Activated CD8-positive, alpha-beta T cell treated with anti-CD3 and anti-CD28 coated beads for 36 hours (primary cell): ENCODE results near the gene POC5. TPM values are rescaled to one million over a fixed set of nuclear protein-coding genes. Genes with fewer than 3 reads are reported as not detected.

Source experiments
- ATAC-seq: fragments of 200-7000 bp; cut with Tn5 transposase; one replicate; pipeline ENCODE4 v1.10.0; 2021; ENCODE audit warnings: mild to moderate bottlenecking, moderate library complexity
- CTCF ChIA-PET: fragments of 350-600 bp; sonication (Branson Sonifier 250); formaldehyde crosslinking; loops from one replicate; lab custom pipeline; 2021; ENCODE audit warnings: antibody characterized with exemption; lab: Charles Lee
- POLR2A ChIA-PET: fragments of 350-600 bp; sonication (Branson Sonifier 250); formaldehyde crosslinking; loops from one replicate; lab custom pipeline; 2021; ENCODE audit warnings: antibody characterized with exemption; lab: Charles Lee
- DNase-seq: peaks from one replicate; pipeline ENCODE4 v3.0.0-alpha.2; 2020
- H3K27ac Mint-ChIP-seq: one replicate; pipeline ENCODE4 v1.8.0; 2021; ENCODE audit warnings: mild to moderate bottlenecking, mixed read lengths
- H3K27me3 Mint-ChIP-seq: one replicate; pipeline ENCODE4 v1.8.0; 2021; ENCODE audit warnings: mixed read lengths
- H3K36me3 Mint-ChIP-seq: one replicate; pipeline ENCODE4 v1.8.0; 2021; ENCODE audit warnings: low read depth, mixed read lengths
- H3K4me1 Mint-ChIP-seq: one replicate; pipeline ENCODE4 v1.8.0; 2021; ENCODE audit warnings: low read depth, mixed read lengths
- H3K4me3 Mint-ChIP-seq: one replicate; pipeline ENCODE4 v1.8.0; 2021; ENCODE audit warnings: mild to moderate bottlenecking, moderate library complexity, mixed read lengths
- H3K9me3 Mint-ChIP-seq: one replicate; pipeline ENCODE4 v1.8.0; 2021; ENCODE audit warnings: mixed read lengths
- intact Hi-C: fragments of 100-400 bp; cut with micrococcal nuclease; formaldehyde crosslinking; loops from one replicate; pipeline ENCODE4 v1.10.0; 2022
- total RNA-seq, 2 experiments: library from RNA; stranded (reverse); gene quantifications; one replicate each; pipeline ENCODE4 v1.2.3, GENCODE V29; 2021
- TF ChIP-seq, protein P1 (sequence below): fragments of 200-600 bp; IDR thresholded peaks from one replicate; pipeline ENCODE4 v1.8.0; 2022; ENCODE audit warnings: antibody characterized with exemption, mild to moderate bottlenecking

Gene POC5
- total RNA-seq, 2 experiments from 2014 or later: 14.5 to 15.7 TPM

DNA sequence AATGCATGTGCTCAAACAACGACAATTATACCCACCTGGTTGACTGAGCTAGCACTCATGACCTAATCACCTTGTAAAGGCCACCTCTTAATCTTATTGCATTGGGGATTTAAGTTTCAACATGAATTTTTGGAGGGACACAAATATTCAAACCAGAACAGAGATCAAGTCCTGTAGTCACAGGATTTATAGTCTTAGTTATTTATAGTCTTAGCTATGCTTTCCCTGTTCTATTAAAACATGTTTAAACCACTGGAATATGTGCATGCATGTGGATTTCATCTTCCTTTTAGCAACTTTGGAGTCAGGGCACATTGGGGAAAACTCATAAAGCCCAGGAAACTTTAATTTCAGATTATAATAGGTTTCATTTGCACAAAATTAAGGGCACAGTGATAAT lies 79.3 kb downstream of the POC5 start:
- intact Hi-C loops: no loop called here
- POLR2A ChIA-PET: no interaction called here
- Mint-ChIP-seq H3K36me3 (peaks cover 2% of the 10 kb centered on the region), H3K27ac (no peak overlapping the region), H3K4me1 (no peaks in the 10 kb centered on the region), H3K4me3 (no peak overlapping the region), H3K27me3 (no peaks in the 10 kb centered on the region), H3K9me3 (peaks cover 4% of the 10 kb centered on the region)
- DNase-seq (no peak), ATAC-seq (no peak)
- CTCF ChIA-PET: no interaction called here
- TF ChIP-seq, protein P1, sequence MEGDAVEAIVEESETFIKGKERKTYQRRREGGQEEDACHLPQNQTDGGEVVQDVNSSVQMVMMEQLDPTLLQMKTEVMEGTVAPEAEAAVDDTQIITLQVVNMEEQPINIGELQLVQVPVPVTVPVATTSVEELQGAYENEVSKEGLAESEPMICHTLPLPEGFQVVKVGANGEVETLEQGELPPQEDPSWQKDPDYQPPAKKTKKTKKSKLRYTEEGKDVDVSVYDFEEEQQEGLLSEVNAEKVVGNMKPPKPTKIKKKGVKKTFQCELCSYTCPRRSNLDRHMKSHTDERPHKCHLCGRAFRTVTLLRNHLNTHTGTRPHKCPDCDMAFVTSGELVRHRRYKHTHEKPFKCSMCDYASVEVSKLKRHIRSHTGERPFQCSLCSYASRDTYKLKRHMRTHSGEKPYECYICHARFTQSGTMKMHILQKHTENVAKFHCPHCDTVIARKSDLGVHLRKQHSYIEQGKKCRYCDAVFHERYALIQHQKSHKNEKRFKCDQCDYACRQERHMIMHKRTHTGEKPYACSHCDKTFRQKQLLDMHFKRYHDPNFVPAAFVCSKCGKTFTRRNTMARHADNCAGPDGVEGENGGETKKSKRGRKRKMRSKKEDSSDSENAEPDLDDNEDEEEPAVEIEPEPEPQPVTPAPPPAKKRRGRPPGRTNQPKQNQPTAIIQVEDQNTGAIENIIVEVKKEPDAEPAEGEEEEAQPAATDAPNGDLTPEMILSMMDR: no peak

DNA sequence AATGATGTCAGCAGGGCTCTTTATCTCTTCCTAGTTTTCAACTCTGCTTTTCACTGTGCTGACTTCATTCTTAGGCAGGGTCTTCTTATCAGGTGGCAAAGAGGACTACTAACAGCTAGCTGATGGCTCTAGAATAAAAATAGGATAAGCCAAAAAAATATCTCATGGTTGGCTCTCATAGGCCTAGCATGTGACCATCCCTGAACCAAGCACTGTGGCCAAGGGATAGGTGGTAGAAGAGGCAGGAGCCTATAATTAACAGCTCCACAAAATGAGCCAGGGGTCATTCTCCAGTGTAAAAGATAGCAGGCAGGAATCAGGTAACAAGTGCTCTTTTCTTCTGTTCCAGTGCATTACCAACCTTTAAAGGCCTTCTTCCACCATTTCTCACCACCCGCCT lies 84.9 kb downstream of the POC5 start:
- Mint-ChIP-seq H3K27me3 (no peaks in the 10 kb centered on the region), H3K27ac (no peak overlapping the region)
- CTCF ChIA-PET: no interaction called here

DNA sequence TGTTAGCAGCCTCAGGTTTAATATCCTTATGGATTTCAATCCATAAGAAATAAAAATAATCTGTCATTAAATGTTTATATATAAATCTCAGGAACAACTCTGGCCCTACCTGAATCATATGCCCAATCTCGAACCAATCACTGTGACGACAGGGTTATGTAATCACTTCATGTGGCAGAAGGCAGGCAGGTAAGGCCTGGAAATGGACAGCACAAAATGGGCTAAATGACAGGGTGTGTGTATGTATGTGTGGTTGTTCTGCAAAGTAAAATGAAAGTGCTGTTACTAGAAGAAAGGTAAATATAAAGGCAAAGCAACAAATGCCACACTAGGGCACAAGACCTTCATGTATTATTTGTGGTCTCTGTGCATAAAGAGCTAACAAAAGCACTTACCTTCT lies 86.4 kb downstream of the POC5 start:
- ATAC-seq (no peak), DNase-seq (no peak)
- Mint-ChIP-seq H3K4me1 (peaks cover 6% of the 10 kb centered on the region), H3K36me3 (peaks cover 2% of the 10 kb centered on the region), H3K27ac (no peak overlapping the region), H3K9me3 (peaks cover 2% of the 10 kb centered on the region), H3K4me3 (no peak overlapping the region), H3K27me3 (no peaks in the 10 kb centered on the region)
- POLR2A ChIA-PET: no interaction called here
- CTCF ChIA-PET: no interaction called here
- TF ChIP-seq, protein P1: no peak
- intact Hi-C loops: no loop called here

More for the DNA sequence above, 84.9 kb downstream of the POC5 start:
- POLR2A ChIA-PET: no interaction called here
- Mint-ChIP-seq H3K4me3 (no peak overlapping the region), H3K36me3 (peaks cover 2% of the 10 kb centered on the region), H3K9me3 (peaks cover 2% of the 10 kb centered on the region), H3K4me1 (peaks cover under 1% of the 10 kb centered on the region)
- intact Hi-C loops: no loop called here
- DNase-seq (no peak), ATAC-seq (no peak)
- TF ChIP-seq, protein P1: no peak

DNA sequence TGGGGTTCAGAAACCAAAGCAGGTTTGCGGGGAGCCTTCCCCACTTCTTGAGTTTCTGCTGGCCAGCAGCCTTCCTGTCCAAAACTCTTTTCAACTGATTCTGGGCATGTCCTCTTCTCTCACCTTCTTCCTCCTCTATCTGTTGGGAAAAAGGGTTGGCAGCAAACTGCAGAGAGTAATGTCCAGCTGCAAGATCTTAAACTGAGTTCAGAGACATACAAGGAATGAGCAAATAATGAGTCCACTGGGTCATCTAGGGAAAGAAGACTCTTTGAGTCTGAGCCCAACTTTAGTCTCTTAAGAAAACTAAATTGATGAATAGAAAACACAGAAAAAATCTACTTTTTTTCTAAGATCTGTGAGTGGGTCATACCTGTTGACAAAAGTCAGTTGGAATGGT lies 89.4 kb downstream of the POC5 start:
- Mint-ChIP-seq H3K4me3 (no peak overlapping the region), H3K9me3 (no peaks in the 10 kb centered on the region), H3K36me3 (no peaks in the 10 kb centered on the region), H3K27ac (no peak overlapping the region), H3K4me1 (peaks cover 6% of the 10 kb centered on the region), H3K27me3 (no peaks in the 10 kb centered on the region)
- ChIA-PET POLR2A (no interaction called here), CTCF (no interaction called here)
- DNase-seq (no peak), ATAC-seq (no peak)
- TF ChIP-seq, protein P1: no peak
- intact Hi-C loops: no loop called here

DNA sequence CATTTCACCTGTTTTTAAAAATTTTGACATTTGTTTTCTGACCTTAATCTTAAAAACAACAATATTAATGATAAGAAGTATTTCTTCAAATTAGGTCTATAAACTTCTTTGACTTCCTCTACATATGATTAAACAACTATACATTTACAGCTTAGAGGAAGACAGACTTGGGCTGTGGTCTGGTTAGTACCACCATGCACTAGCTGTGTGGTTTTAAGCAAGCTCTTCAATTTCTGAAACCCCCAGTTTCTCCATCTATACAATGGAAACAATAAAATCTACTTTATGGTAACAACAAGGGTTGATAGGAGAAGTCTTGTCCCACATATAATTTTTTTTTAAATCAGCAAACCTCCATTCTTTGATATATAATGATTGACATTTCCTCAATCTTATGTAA lies 90.3 kb downstream of the POC5 start:
- ATAC-seq: peak; percentile 30
- H3K27ac Mint-ChIP-seq: no peak overlapping the region
- ChIA-PET CTCF (no interaction called here), POLR2A (no interaction called here)
- peaks cover 6% of the 10 kb centered on the region for H3K4me1 Mint-ChIP-seq
- H3K36me3 Mint-ChIP-seq: no peaks in the 10 kb centered on the region
- H3K27me3 Mint-ChIP-seq: no peaks in the 10 kb centered on the region
- H3K9me3 Mint-ChIP-seq: no peaks in the 10 kb centered on the region
- TF ChIP-seq, protein P1: no peak
- intact Hi-C loops: no loop called here
- no peak overlapping the region for H3K4me3 Mint-ChIP-seq
- DNase-seq: peak; percentile 8

Other genes with a start within 250 kb of the POC5 start
- 10 to 100 TPM; 23.9 to 24.6 TPM for gene CERT1, start 205.8 kb downstream of the POC5 start, total RNA-seq
- 10 to 100 TPM; 29.5 to 30.6 TPM for gene POLK, start 205.5 kb downstream of the POC5 start, total RNA-seq
- not detected for gene ANKDD1B, start 106.0 kb downstream of the POC5 start, total RNA-seq